Muscle of arm (tissue), 12 donors: Measurements from ENCODE around the gene CPVL. TPM values are rescaled to one million over a fixed set of nuclear protein-coding genes. Genes with fewer than 3 reads are reported as not detected.

Experiments used
- DNase-seq: peaks from one replicate; pipeline ENCODE4 v3.0.0-alpha.2; 2013
- polyA plus RNA-seq, 12 donors: library from polyadenylated mRNA; unstranded; fragments of 120-200 nt; gene quantifications; one replicate each; pipeline ENCODE4 v1.2.1, GENCODE V29; 2013; ENCODE audit not compliant: insufficient read length in 12 of 12

The CPVL gene
- polyA plus RNA-seq, 12 donors = 17.0 to 53.2 (median 28.4) TPM; not detected in 1

- DNase-seq = no peak
Observed at GRCh38 chr7:28980451-28981160, 165.7 kb downstream of the CPVL start.

- DNase-seq = no peak
Observed at GRCh38 chr7:28979776-28980175, 166.6 kb downstream of the CPVL start.

- no peak for DNase-seq
Observed at GRCh38 chr7:28977881-28978280, 168.5 kb downstream of the CPVL start.

GRCh38 chr7:28976022-28976421 lies 170.3 kb downstream of the CPVL start:
- no peak for DNase-seq

GRCh38 chr7:28973591-28973990 lies 172.7 kb downstream of the CPVL start:
- no peak for DNase-seq

- DNase-seq = no peak
Observed at GRCh38 chr7:28964056-28964455, 182.3 kb downstream of the CPVL start.

- no peak for DNase-seq
Observed at GRCh38 chr7:28961972-28962371, 184.4 kb downstream of the CPVL start.

- DNase-seq = no peak
Observed at GRCh38 chr7:28960071-28960840, 186.1 kb downstream of the CPVL start.

- DNase-seq = no peak
Observed at GRCh38 chr7:28958980-28959347, 187.4 kb downstream of the CPVL start.

GRCh38 chr7:28958235-28958979 lies 187.9 kb downstream of the CPVL start, which contains the start of gene TRIL:
Gene TRIL, minus strand, starts transcription at chr7:28958330. Its CDS starts 284 bp downstream, at chr7:28958046.
- DNase-seq = peak; percentile 90

- no peak for DNase-seq
Observed at GRCh38 chr7:28957751-28958234, 188.5 kb downstream of the CPVL start.

GRCh38 chr7:28957064-28957750 lies 189.1 kb downstream of the CPVL start:
- DNase-seq = peak; percentile 55

GRCh38 chr7:28956608-28957063 lies 189.7 kb downstream of the CPVL start:
- DNase-seq = peak; percentile 76

GRCh38 chr7:28955718-28956607 lies 190.4 kb downstream of the CPVL start:
- peak; percentile 82 for DNase-seq

- DNase-seq = no peak
Observed at GRCh38 chr7:28955356-28955717, 191.0 kb downstream of the CPVL start.

- DNase-seq = no peak
Observed at GRCh38 chr7:28954946-28955345, 191.4 kb downstream of the CPVL start.

GRCh38 chr7:28954471-28954870 lies 191.9 kb downstream of the CPVL start:
- no peak for DNase-seq

GRCh38 chr7:28953633-28954032 lies 192.7 kb downstream of the CPVL start:
- DNase-seq = no peak
